WTC11 (cell line): ENCODE results near the gene DGKZ. TPM values are rescaled to one million over a fixed set of nuclear protein-coding genes. Genes with fewer than 3 reads are reported as not detected.
A peak's percentile ranks its signal among the peaks of the same experiment; 100 is the strongest.

Source experiments
- CREB1 ChIP-seq: sonication (generic); formaldehyde crosslinking; IDR thresholded peaks from 2 replicates; pipeline ENCODE4 v1.8.0; 2023; ENCODE audit warnings: mild to moderate bottlenecking, missing genetic modification reagents
- CREM ChIP-seq: sonication (generic); formaldehyde crosslinking; IDR thresholded peaks from 2 replicates; pipeline ENCODE4 v1.8.1; 2022; ENCODE audit warnings: mild to moderate bottlenecking, missing genetic modification reagents, moderate library complexity
- EMX1 ChIP-seq: fragments of 250-450 bp; sonication (Bioruptor Pico); IDR thresholded peaks from 2 replicates; pipeline ENCODE4 v1.8.0; 2021; ENCODE audit warnings: mild to moderate bottlenecking
- ETV6 ChIP-seq: sonication (generic); formaldehyde crosslinking; IDR thresholded peaks from 2 replicates; pipeline ENCODE4 v1.8.1; 2022; ENCODE audit warnings: mild to moderate bottlenecking, missing genetic modification reagents
- FOXK1 ChIP-seq: sonication (generic); formaldehyde crosslinking; IDR thresholded peaks from 2 replicates; pipeline ENCODE4 v1.8.0; 2022; ENCODE audit warnings: mild to moderate bottlenecking, moderate library complexity, missing genetic modification reagents
- NFATC4 ChIP-seq: fragments of 250-450 bp; sonication (Bioruptor Pico); IDR thresholded peaks from 2 replicates; pipeline ENCODE4 v1.9.0; 2021; ENCODE audit warnings: mild to moderate bottlenecking
- NR2C2 ChIP-seq: sonication (generic); formaldehyde crosslinking; IDR thresholded peaks from 2 replicates; pipeline ENCODE4 v1.8.0; 2022; ENCODE audit warnings: mild to moderate bottlenecking, missing genetic modification reagents
- OVOL2 ChIP-seq: fragments of 250-450 bp; sonication (Bioruptor Pico); IDR thresholded peaks from 2 replicates; pipeline ENCODE4 v1.9.0; 2021; ENCODE audit warnings: mild to moderate bottlenecking, borderline replicate concordance
- PRRX2 ChIP-seq: fragments of 250-450 bp; sonication (Bioruptor Pico); IDR thresholded peaks from 2 replicates; pipeline ENCODE4 v1.8.0; 2021; ENCODE audit warnings: mild to moderate bottlenecking
- STAT6 ChIP-seq: sonication (generic); formaldehyde crosslinking; conservative IDR thresholded peaks from 2 replicates; pipeline ENCODE4 v1.8.1; 2023; ENCODE audit warnings: mild to moderate bottlenecking, low read depth, missing genetic modification reagents, moderate library complexity
- TP53 ChIP-seq: sonication (generic); formaldehyde crosslinking; IDR thresholded peaks from 2 replicates; pipeline ENCODE4 v1.8.1; 2023; ENCODE audit warnings: mild to moderate bottlenecking, missing genetic modification reagents
- USF1 ChIP-seq: sonication (generic); formaldehyde crosslinking; IDR thresholded peaks from 2 replicates; pipeline ENCODE4 v1.8.0; 2022; ENCODE audit warnings: mild to moderate bottlenecking, missing genetic modification reagents
- ZNF232 ChIP-seq: sonication (generic); formaldehyde crosslinking; IDR thresholded peaks from 2 replicates; pipeline ENCODE4 v1.8.0; 2022; ENCODE audit warnings: mild to moderate bottlenecking, missing genetic modification reagents
- ZNF317 ChIP-seq: sonication (generic); formaldehyde crosslinking; IDR thresholded peaks from 2 replicates; pipeline ENCODE4 v1.8.1; 2023; ENCODE audit warnings: low read depth, mild to moderate bottlenecking, moderate library complexity, missing genetic modification reagents, borderline replicate concordance
- ZNF416 ChIP-seq: fragments of 250-450 bp; sonication (Bioruptor Pico); IDR thresholded peaks from 2 replicates; pipeline ENCODE4 v1.9.0; 2021; ENCODE audit warnings: mild to moderate bottlenecking, inconsistent platforms
- total RNA-seq: library from RNA; stranded (reverse); gene quantifications from 3 replicates; pipeline ENCODE4 v1.2.3, GENCODE V29; 2021
- TF ChIP-seq, protein P1 (sequence below): fragments of 250-450 bp; sonication (Bioruptor Pico); IDR thresholded peaks from 2 replicates; pipeline ENCODE4 v1.9.0; 2021; ENCODE audit warnings: mild to moderate bottlenecking
- TF ChIP-seq, protein P2 (sequence below): sonication (generic); formaldehyde crosslinking; IDR thresholded peaks from 2 replicates; pipeline ENCODE4 v1.8.1; 2023; ENCODE audit warnings: mild to moderate bottlenecking, missing genetic modification reagents
- TF ChIP-seq, protein P3 (sequence below): fragments of 250-450 bp; sonication (Bioruptor Pico); IDR thresholded peaks from 2 replicates; pipeline ENCODE4 v1.8.0; 2021; ENCODE audit warnings: mild to moderate bottlenecking
- TF ChIP-seq, protein P4 (sequence below): sonication (generic); formaldehyde crosslinking; IDR thresholded peaks from 2 replicates; pipeline ENCODE4 v1.8.0; 2023; ENCODE audit warnings: missing genetic modification reagents, mild to moderate bottlenecking, borderline replicate concordance
- TF ChIP-seq, protein P5 (sequence below): sonication (generic); formaldehyde crosslinking; IDR thresholded peaks from 2 replicates; pipeline ENCODE4 v1.8.1; 2023; ENCODE audit warnings: mild to moderate bottlenecking, missing genetic modification reagents, moderate library complexity
- TF ChIP-seq, protein P6 (sequence below): sonication (generic); formaldehyde crosslinking; IDR thresholded peaks from 2 replicates; pipeline ENCODE4 v1.8.1; 2022; ENCODE audit warnings: low read depth, mild to moderate bottlenecking, moderate library complexity, missing genetic modification reagents, borderline replicate concordance

DGKZ gene
- total RNA-seq, 1 experiment from 2014 or later, result 139 TPM

DNA sequence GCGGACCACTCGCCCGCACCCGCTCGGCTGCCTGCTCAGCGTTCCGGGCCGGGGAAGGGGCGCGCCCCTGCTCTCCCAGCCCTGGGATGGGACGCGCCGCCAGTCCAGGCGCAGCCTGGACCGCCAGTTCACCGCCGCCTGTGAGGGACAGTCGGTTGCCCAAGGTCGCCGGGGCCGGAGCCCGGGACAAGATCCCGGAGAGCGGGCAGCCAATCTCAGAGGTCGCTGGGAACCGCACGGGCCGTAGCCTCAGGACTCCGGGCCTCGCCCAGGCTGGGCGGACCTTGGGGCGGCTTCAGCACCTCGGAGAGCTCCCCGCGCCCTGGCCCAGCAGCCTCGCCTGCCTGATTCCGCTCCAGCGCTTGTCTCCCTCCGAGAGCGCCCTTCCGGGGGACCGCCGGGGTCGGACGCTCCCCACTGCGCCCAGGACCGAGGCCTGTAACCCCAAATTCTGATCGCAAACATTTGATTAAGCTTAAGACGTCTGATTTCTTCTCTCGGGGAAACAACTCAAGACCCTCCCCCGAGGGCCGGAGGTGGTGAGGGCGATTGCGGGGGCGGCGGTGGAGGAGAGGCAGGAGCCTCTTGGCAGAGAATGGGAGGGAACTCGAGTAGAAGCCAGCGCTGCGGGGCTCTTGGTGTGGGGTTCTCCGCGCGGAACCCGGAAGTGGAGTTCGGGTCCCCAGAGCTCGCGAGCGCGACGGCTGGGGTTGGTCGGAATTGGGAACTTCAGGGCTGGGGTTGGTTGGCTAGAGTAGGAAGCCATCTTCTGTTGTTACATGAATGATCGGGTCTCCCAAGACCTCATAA is 45.4 kb downstream of the DGKZ start (continued):
- TF ChIP-seq, protein P1, sequence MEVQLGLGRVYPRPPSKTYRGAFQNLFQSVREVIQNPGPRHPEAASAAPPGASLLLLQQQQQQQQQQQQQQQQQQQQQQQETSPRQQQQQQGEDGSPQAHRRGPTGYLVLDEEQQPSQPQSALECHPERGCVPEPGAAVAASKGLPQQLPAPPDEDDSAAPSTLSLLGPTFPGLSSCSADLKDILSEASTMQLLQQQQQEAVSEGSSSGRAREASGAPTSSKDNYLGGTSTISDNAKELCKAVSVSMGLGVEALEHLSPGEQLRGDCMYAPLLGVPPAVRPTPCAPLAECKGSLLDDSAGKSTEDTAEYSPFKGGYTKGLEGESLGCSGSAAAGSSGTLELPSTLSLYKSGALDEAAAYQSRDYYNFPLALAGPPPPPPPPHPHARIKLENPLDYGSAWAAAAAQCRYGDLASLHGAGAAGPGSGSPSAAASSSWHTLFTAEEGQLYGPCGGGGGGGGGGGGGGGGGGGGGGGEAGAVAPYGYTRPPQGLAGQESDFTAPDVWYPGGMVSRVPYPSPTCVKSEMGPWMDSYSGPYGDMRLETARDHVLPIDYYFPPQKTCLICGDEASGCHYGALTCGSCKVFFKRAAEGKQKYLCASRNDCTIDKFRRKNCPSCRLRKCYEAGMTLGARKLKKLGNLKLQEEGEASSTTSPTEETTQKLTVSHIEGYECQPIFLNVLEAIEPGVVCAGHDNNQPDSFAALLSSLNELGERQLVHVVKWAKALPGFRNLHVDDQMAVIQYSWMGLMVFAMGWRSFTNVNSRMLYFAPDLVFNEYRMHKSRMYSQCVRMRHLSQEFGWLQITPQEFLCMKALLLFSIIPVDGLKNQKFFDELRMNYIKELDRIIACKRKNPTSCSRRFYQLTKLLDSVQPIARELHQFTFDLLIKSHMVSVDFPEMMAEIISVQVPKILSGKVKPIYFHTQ (CRISPR knock-in tag), result no peak
- TF ChIP-seq ETV6 (CRISPR knock-in tag) (peak; percentile 92), FOXK1 (CRISPR knock-in tag) (peak; percentile 93), TP53 (CRISPR knock-in tag) (peak; percentile 92), CREB1 (CRISPR knock-in tag) (peak; percentile 91), NR2C2 (CRISPR knock-in tag) (peak; percentile 69), NFATC4 (no peak), PRRX2 (CRISPR knock-in tag) (no peak), ZNF416 (no peak), OVOL2 (CRISPR knock-in tag) (no peak), STAT6 (CRISPR knock-in tag) (no peak), CREM (peak; percentile 81; the same call in 1 of the 2 replicates), USF1 (CRISPR knock-in tag) (peak; percentile 84; the same call in 1 of the 2 replicates), ZNF232 (CRISPR knock-in tag) (peak; percentile 97), EMX1 (no peak), ZNF317 (peak; percentile 79)
- TF ChIP-seq, protein P2, sequence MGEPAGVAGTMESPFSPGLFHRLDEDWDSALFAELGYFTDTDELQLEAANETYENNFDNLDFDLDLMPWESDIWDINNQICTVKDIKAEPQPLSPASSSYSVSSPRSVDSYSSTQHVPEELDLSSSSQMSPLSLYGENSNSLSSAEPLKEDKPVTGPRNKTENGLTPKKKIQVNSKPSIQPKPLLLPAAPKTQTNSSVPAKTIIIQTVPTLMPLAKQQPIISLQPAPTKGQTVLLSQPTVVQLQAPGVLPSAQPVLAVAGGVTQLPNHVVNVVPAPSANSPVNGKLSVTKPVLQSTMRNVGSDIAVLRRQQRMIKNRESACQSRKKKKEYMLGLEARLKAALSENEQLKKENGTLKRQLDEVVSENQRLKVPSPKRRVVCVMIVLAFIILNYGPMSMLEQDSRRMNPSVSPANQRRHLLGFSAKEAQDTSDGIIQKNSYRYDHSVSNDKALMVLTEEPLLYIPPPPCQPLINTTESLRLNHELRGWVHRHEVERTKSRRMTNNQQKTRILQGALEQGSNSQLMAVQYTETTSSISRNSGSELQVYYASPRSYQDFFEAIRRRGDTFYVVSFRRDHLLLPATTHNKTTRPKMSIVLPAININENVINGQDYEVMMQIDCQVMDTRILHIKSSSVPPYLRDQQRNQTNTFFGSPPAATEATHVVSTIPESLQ (CRISPR knock-in tag), result peak; percentile 43; the same call in 1 of the 2 replicates
- TF ChIP-seq, protein P3, sequence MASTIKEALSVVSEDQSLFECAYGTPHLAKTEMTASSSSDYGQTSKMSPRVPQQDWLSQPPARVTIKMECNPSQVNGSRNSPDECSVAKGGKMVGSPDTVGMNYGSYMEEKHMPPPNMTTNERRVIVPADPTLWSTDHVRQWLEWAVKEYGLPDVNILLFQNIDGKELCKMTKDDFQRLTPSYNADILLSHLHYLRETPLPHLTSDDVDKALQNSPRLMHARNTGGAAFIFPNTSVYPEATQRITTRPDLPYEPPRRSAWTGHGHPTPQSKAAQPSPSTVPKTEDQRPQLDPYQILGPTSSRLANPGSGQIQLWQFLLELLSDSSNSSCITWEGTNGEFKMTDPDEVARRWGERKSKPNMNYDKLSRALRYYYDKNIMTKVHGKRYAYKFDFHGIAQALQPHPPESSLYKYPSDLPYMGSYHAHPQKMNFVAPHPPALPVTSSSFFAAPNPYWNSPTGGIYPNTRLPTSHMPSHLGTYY (CRISPR knock-in tag), result no peak
- TF ChIP-seq, protein P4, sequence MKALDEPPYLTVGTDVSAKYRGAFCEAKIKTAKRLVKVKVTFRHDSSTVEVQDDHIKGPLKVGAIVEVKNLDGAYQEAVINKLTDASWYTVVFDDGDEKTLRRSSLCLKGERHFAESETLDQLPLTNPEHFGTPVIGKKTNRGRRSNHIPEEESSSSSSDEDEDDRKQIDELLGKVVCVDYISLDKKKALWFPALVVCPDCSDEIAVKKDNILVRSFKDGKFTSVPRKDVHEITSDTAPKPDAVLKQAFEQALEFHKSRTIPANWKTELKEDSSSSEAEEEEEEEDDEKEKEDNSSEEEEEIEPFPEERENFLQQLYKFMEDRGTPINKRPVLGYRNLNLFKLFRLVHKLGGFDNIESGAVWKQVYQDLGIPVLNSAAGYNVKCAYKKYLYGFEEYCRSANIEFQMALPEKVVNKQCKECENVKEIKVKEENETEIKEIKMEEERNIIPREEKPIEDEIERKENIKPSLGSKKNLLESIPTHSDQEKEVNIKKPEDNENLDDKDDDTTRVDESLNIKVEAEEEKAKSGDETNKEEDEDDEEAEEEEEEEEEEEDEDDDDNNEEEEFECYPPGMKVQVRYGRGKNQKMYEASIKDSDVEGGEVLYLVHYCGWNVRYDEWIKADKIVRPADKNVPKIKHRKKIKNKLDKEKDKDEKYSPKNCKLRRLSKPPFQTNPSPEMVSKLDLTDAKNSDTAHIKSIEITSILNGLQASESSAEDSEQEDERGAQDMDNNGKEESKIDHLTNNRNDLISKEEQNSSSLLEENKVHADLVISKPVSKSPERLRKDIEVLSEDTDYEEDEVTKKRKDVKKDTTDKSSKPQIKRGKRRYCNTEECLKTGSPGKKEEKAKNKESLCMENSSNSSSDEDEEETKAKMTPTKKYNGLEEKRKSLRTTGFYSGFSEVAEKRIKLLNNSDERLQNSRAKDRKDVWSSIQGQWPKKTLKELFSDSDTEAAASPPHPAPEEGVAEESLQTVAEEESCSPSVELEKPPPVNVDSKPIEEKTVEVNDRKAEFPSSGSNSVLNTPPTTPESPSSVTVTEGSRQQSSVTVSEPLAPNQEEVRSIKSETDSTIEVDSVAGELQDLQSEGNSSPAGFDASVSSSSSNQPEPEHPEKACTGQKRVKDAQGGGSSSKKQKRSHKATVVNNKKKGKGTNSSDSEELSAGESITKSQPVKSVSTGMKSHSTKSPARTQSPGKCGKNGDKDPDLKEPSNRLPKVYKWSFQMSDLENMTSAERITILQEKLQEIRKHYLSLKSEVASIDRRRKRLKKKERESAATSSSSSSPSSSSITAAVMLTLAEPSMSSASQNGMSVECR, result peak; percentile 100
- TF ChIP-seq, protein P5, sequence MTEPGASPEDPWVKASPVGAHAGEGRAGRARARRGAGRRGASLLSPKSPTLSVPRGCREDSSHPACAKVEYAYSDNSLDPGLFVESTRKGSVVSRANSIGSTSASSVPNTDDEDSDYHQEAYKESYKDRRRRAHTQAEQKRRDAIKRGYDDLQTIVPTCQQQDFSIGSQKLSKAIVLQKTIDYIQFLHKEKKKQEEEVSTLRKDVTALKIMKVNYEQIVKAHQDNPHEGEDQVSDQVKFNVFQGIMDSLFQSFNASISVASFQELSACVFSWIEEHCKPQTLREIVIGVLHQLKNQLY (CRISPR knock-in tag), result peak; percentile 71; the same call in 1 of the 2 replicates
- TF ChIP-seq, protein P6, sequence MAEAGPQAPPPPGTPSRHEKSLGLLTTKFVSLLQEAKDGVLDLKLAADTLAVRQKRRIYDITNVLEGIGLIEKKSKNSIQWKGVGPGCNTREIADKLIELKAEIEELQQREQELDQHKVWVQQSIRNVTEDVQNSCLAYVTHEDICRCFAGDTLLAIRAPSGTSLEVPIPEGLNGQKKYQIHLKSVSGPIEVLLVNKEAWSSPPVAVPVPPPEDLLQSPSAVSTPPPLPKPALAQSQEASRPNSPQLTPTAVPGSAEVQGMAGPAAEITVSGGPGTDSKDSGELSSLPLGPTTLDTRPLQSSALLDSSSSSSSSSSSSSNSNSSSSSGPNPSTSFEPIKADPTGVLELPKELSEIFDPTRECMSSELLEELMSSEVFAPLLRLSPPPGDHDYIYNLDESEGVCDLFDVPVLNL (CRISPR knock-in tag), result peak; percentile 92
